Thoracic aorta (tissue), 2 donors: ENCODE measurements around the gene ZNF232. TPM values are rescaled to one million over a fixed set of nuclear protein-coding genes. Genes with fewer than 3 reads are reported as not detected.
"Not testable (repeated sequence)": the region's sequence is repeated elsewhere in the genome, so short reads cannot be mapped to it uniquely, and the experiment has no call there.

ENCODE experiments used
- ATAC-seq: fragments of 150-250 bp; one replicate; pipeline ENCODE4 v1.8.0; 2017; ENCODE audit warnings: low read depth; ENCODE audit not compliant: insufficient number of reproducible peaks, low FRiP score
- DNase-seq: peaks from one replicate; pipeline ENCODE4 v3.0.0-alpha.2; 2020; ENCODE audit warnings: low spot score
- H3K27ac ChIP-seq, 2 donors: fragments of 200-600 bp; sonication (generic); 1 replicate in 1 of 2; 2 replicates in 1 of 2; pipeline ENCODE4 v1.5.1; 2016; ENCODE audit warnings: mild to moderate bottlenecking in 2 of 2, moderate library complexity in 2 of 2
- H3K27me3 ChIP-seq: fragments of 200-600 bp; sonication (generic); replicated peaks from 2 replicates; pipeline ENCODE4 v1.6.0; 2016; ENCODE audit warnings: mild to moderate bottlenecking; ENCODE audit not compliant: insufficient read depth
- H3K36me3 ChIP-seq: fragments of 200-600 bp; sonication (generic); one replicate; pipeline ENCODE4 v1.5.1; 2016
- H3K4me1 ChIP-seq, 2 donors: fragments of 200-600 bp; sonication (generic); 1 replicate in 1 of 2; 2 replicates in 1 of 2; pipeline versions ENCODE4 v1.5.1 to v1.6.0; 2016; ENCODE audit warnings: low read depth in 2 of 2, mild to moderate bottlenecking in 1 of 2; ENCODE audit not compliant: control insufficient read depth in 1 of 2
- H3K4me3 ChIP-seq: fragments of 200-600 bp; sonication (generic); 2 replicates; pipeline ENCODE4 v1.5.1; 2016; ENCODE audit warnings: mild to moderate bottlenecking
- H3K9me3 ChIP-seq: fragments of 200-600 bp; sonication (generic); 2 replicates; pipeline ENCODE4 v1.5.1; 2016
- CTCF ChIP-seq: fragments of 200-600 bp; sonication (generic); IDR thresholded peaks from one replicate; pipeline ENCODE4 v1.5.1; 2019; ENCODE audit warnings: antibody characterized with exemption
- total RNA-seq, 2 donors: library from RNA; depleted of rRNA; stranded (reverse); fragments of >200 nt; gene quantifications; one replicate each; pipeline versions ENCODE4 v1.1.0 to v1.2.3, GENCODE V29; 2016

ZNF232 gene
- total RNA-seq, 2 donors from 2014 or later = 6.7 to 7.2 TPM

GRCh38 chr17:5121186-5121841 is 9.6 kb upstream of the ZNF232 start:
- Histone ChIP-seq H3K4me3 (no peak overlapping the region), H3K27ac (no peak overlapping the region), H3K4me1 (no peaks in the 10 kb centered on the region), H3K9me3 (no peaks in the 10 kb centered on the region), H3K36me3 (no peaks in the 10 kb centered on the region), H3K27me3 (no peaks in the 10 kb centered on the region)
- DNase-seq (no peak), ATAC-seq (no peak)
- no peak for TF ChIP-seq CTCF

GRCh38 chr17:5120436-5121185 is 8.9 kb upstream of the ZNF232 start:
- not testable (repeated sequence) for H3K27me3 ChIP-seq, DNase-seq

GRCh38 chr17:5120036-5120435 is 8.4 kb upstream of the ZNF232 start:
- ATAC-seq (no peak), DNase-seq (no peak)

More at GRCh38 chr17:5120436-5121185, 8.9 kb upstream of the ZNF232 start:
- H3K9me3 ChIP-seq, H3K4me3 ChIP-seq, H3K36me3 ChIP-seq, ATAC-seq, H3K4me1 ChIP-seq, H3K27ac ChIP-seq: not testable (repeated sequence)

GRCh38 chr17:5118219-5118618 is 6.5 kb upstream of the ZNF232 start:
- TF ChIP-seq CTCF = no peak
- Histone ChIP-seq H3K9me3 (no peaks in the 10 kb centered on the region), H3K36me3 (no peaks in the 10 kb centered on the region), H3K27me3 (no peaks in the 10 kb centered on the region), H3K4me3 (no peak overlapping the region), H3K27ac (no peak overlapping the region), H3K4me1 (no peaks in the 10 kb centered on the region)
- ATAC-seq (no peak), DNase-seq (no peak)

More at GRCh38 chr17:5120036-5120435, 8.4 kb upstream of the ZNF232 start:
- H3K4me1 ChIP-seq = no peaks in the 10 kb centered on the region
- no peak overlapping the region for H3K27ac ChIP-seq
- no peaks in the 10 kb centered on the region for H3K27me3 ChIP-seq
- no peak overlapping the region for H3K4me3 ChIP-seq
- H3K9me3 ChIP-seq = no peaks in the 10 kb centered on the region
- H3K36me3 ChIP-seq = no peaks in the 10 kb centered on the region
- TF ChIP-seq CTCF = no peak

- H3K4me3 ChIP-seq = peak within 1 kb of the TSS; percentile 66
- no peak for TF ChIP-seq CTCF
Measured at GRCh38 chr17:5115673-5116651, 4.3 kb upstream of the ZNF232 start, which contains the start of gene USP6. USP6 (plus strand) TSS chr17:5116032; CDS start chr17:5130368, 14,336 bp downstream.

More at GRCh38 chr17:5115673-5116651, 4.3 kb upstream of the ZNF232 start, which contains the start of gene USP6:
- ATAC-seq (peak; percentile 47), DNase-seq (no peak)
- no peak within 1 kb of the TSS for H3K27ac ChIP-seq
- H3K9me3 ChIP-seq = no peaks in the 10 kb centered on the region
- peaks cover 4 to 5% of the 10 kb centered on the region in 2 donors for H3K4me1 ChIP-seq
- no peaks in the 10 kb centered on the region for H3K36me3 ChIP-seq
- no peaks in the 10 kb centered on the region for H3K27me3 ChIP-seq
